ENCODE measurements around the gene MLLT3.
"Not testable (repeated sequence)": the region's sequence is repeated elsewhere in the genome, so short reads cannot be mapped to it uniquely, and the experiment has no call there.

MLLT3 gene

GRCh38 chr9:20622330-20623020, at the start of gene MLLT3:
TSS of gene MLLT3 (minus strand) at chr9:20622499.
- peak; percentile 74 for DNase-seq

GRCh38 chr9:20671635-20672034, 49.3 kb upstream of the MLLT3 start:
- no peak for DNase-seq

- no peak for DNase-seq
Observed at GRCh38 chr9:20670395-20670794, 48.1 kb upstream of the MLLT3 start.

GRCh38 chr9:20664501-20664900, 42.2 kb upstream of the MLLT3 start:
- DNase-seq, result no peak

GRCh38 chr9:20663133-20663532, 40.8 kb upstream of the MLLT3 start:
- DNase-seq, result no peak

- no peak for DNase-seq
Observed at GRCh38 chr9:20662156-20662555, 39.9 kb upstream of the MLLT3 start.

GRCh38 chr9:20659474-20659967, 37.2 kb upstream of the MLLT3 start:
- no peak for DNase-seq

GRCh38 chr9:20658677-20659473, 36.6 kb upstream of the MLLT3 start:
- no peak for DNase-seq

GRCh38 chr9:20658246-20658667, 36.0 kb upstream of the MLLT3 start:
- not testable (repeated sequence) for DNase-seq

- no peak for DNase-seq
Observed at GRCh38 chr9:20651939-20652338, 29.6 kb upstream of the MLLT3 start.

- no peak for DNase-seq
Observed at GRCh38 chr9:20650750-20651299, 28.5 kb upstream of the MLLT3 start.

- DNase-seq, result no peak
Observed at GRCh38 chr9:20650313-20650712, 28.0 kb upstream of the MLLT3 start.

GRCh38 chr9:20649381-20649780, 27.1 kb upstream of the MLLT3 start:
- DNase-seq, result no peak

GRCh38 chr9:20646656-20647055, 24.4 kb upstream of the MLLT3 start:
- DNase-seq, result no peak

GRCh38 chr9:20643660-20644059, 21.4 kb upstream of the MLLT3 start:
- no peak for DNase-seq

- no peak for DNase-seq
Observed at GRCh38 chr9:20642045-20642444, 19.7 kb upstream of the MLLT3 start.

GRCh38 chr9:20640331-20641187, 18.3 kb upstream of the MLLT3 start:
- peak; percentile 37 for DNase-seq

GRCh38 chr9:20636888-20637440, 14.7 kb upstream of the MLLT3 start:
- DNase-seq, result no peak

- DNase-seq, result no peak
Observed at GRCh38 chr9:20634895-20635294, 12.6 kb upstream of the MLLT3 start.

GRCh38 chr9:20632705-20633104, 10.4 kb upstream of the MLLT3 start:
- no peak for DNase-seq

- DNase-seq, result no peak
Observed at GRCh38 chr9:20630241-20630943, 8.1 kb upstream of the MLLT3 start.

GRCh38 chr9:20625003-20625349, 2.7 kb upstream of the MLLT3 start:
- no peak for DNase-seq

Measured in KG1 (cell line).